H1 (cell line): ENCODE measurements around the gene AFF1. TPM values are rescaled to one million over a fixed set of nuclear protein-coding genes. Genes with fewer than 3 reads are reported as not detected.

Source experiments
- CTCF ChIA-PET: fragments of 300-600 bp; sonication (Branson Sonifier 250); formaldehyde crosslinking; loops from one replicate; lab custom pipeline; 2021; ENCODE audit not compliant: partially characterized antibody; lab: Charles Lee
- POLR2A ChIA-PET: fragments of 300-600 bp; sonication (Branson Sonifier 250); formaldehyde crosslinking; loops from one replicate; lab custom pipeline; 2021; ENCODE audit warnings: inconsistent platforms; ENCODE audit not compliant: partially characterized antibody; lab: Charles Lee
- DNase-seq, 2 experiments: peaks; one replicate each; pipeline versions ENCODE4 v3.0.0 to v3.0.0-alpha.2; 2010 to 2022; ENCODE audit warnings: low spot score in 2 of 2, low read depth in 1 of 2, mixed read lengths in 1 of 2
- FAIRE-seq: peaks from 2 replicates; lab custom pipeline; 2011; peaks lifted over from hg19 to GRCh38; lab: Jason Lieb, UNC
- H2AFZ ChIP-seq: 2 replicates; pipeline ENCODE4 v1.8.1; 2012; ENCODE audit warnings: low read length, inconsistent platforms
- H2AK5ac ChIP-seq: 2 replicates; pipeline ENCODE4 v1.6.1; 2013; ENCODE audit warnings: low read depth, low read length
- H2BK120ac ChIP-seq: replicated peaks from 2 replicates; pipeline ENCODE3; 2013; ENCODE audit warnings: low read depth, low read length, inconsistent platforms
- H2BK12ac ChIP-seq: 2 replicates; pipeline ENCODE4 v1.6.1; 2013; ENCODE audit warnings: low read depth, low read length
- H2BK15ac ChIP-seq: 2 replicates; pipeline ENCODE4 v1.6.1; 2013; ENCODE audit warnings: low read length
- H2BK20ac ChIP-seq: 2 replicates; pipeline ENCODE4 v1.6.1; 2013; ENCODE audit warnings: low read length
- H2BK5ac ChIP-seq: 2 replicates; pipeline ENCODE4 v1.6.1; 2013; ENCODE audit warnings: low read depth, low read length
- H3K14ac ChIP-seq: 2 replicates; pipeline ENCODE4 v1.6.1; 2013; ENCODE audit warnings: inconsistent platforms; ENCODE audit not compliant: insufficient read length
- H3K18ac ChIP-seq: 2 replicates; pipeline ENCODE4 v1.6.1; 2013; ENCODE audit warnings: low read length; ENCODE audit errors: extremely low read depth
- H3K23ac ChIP-seq: 2 replicates; pipeline ENCODE4 v1.6.1; 2013; ENCODE audit warnings: inconsistent platforms; ENCODE audit not compliant: insufficient read length
- H3K23me2 ChIP-seq: 2 replicates; pipeline ENCODE4 v1.6.1; 2013; ENCODE audit warnings: low read depth, low read length
- H3K27ac ChIP-seq: 2 replicates; pipeline ENCODE4 v1.6.1; 2011; ENCODE audit warnings: low read depth, low read length, inconsistent platforms
- H3K27me3 ChIP-seq, 4 experiments: replicated peaks in 1 of 4; 1 replicate in 1 of 4; 2 replicates in 3 of 4; pipeline versions ENCODE4 v1.6.1 to v1.8.1; 2011 to 2013; ENCODE audit warnings: low read length in 3 of 4, mild to moderate bottlenecking in 3 of 4, inconsistent platforms in 2 of 4, mixed read lengths in 2 of 4, moderate library complexity in 1 of 4; ENCODE audit not compliant: control insufficient read depth in 3 of 4, insufficient read depth in 3 of 4; ENCODE audit errors: extremely low read depth in 1 of 4
- H3K36me3 ChIP-seq, 4 experiments: 2 replicates each; pipeline versions ENCODE4 v1.6.1 to v1.8.1; 2011 to 2013; ENCODE audit warnings: mild to moderate bottlenecking in 4 of 4, low read length in 3 of 4, moderate library complexity in 2 of 4, control low read depth in 1 of 4, inconsistent platforms in 1 of 4; ENCODE audit not compliant: insufficient read depth in 4 of 4, control insufficient read depth in 2 of 4
- H3K4ac ChIP-seq: replicated peaks from 2 replicates; pipeline ENCODE3; 2013; ENCODE audit warnings: low read length, low read depth, mixed read lengths, inconsistent platforms; ENCODE audit not compliant: insufficient read length
- H3K4me1 ChIP-seq, 4 experiments: replicated peaks in 1 of 4; 1 replicate in 1 of 4; 2 replicates in 3 of 4; pipeline versions ENCODE4 v1.6.1 to v1.8.1; 2011 to 2013; ENCODE audit warnings: low read length in 3 of 4, inconsistent platforms in 2 of 4, mixed read lengths in 1 of 4; ENCODE audit not compliant: insufficient read depth in 4 of 4, control insufficient read depth in 3 of 4
- H3K4me2 ChIP-seq, 2 experiments: 2 replicates each; pipeline versions ENCODE4 v1.6.1 to v1.8.1; 2011 to 2013; ENCODE audit warnings: low read depth in 2 of 2, low read length in 2 of 2, control low read depth in 1 of 2, inconsistent platforms in 1 of 2, mild to moderate bottlenecking in 1 of 2; ENCODE audit not compliant: insufficient read depth in 1 of 2
- H3K4me3 ChIP-seq, 4 experiments: fragments of 200-600, 300-600 bp in 1 of 4; sonication (generic), shearing (Covaris generic), sonication (Bioruptor Twin) in 1 of 4; 2 replicates each; pipeline versions ENCODE4 v1.5.1 to v1.8.1; 2011 to 2016; ENCODE audit warnings: low read length in 4 of 4, low read depth in 3 of 4, control low read depth in 2 of 4, inconsistent platforms in 2 of 4, mild to moderate bottlenecking in 2 of 4, mixed read lengths in 1 of 4, moderate library complexity in 1 of 4; ENCODE audit not compliant: insufficient read depth in 2 of 4; ENCODE audit errors: extremely low read depth in 1 of 4
- H3K56ac ChIP-seq: replicated peaks from 2 replicates; pipeline ENCODE3; 2013; ENCODE audit warnings: low read depth, mild to moderate bottlenecking, mixed read lengths, low read length, inconsistent platforms; ENCODE audit not compliant: insufficient read length
- H3K79me1 ChIP-seq: 2 replicates; pipeline ENCODE4 v1.6.1; 2013; ENCODE audit warnings: low read depth, low read length, control low read depth
- H3K79me2 ChIP-seq, 2 experiments: 2 replicates each; pipeline versions ENCODE4 v1.6.1 to v1.8.1; 2012 to 2013; ENCODE audit warnings: low read length in 2 of 2, mild to moderate bottlenecking in 2 of 2, inconsistent platforms in 1 of 2; ENCODE audit not compliant: insufficient read depth in 2 of 2, control insufficient read depth in 1 of 2
- H3K9ac ChIP-seq, 4 experiments: replicated peaks in 1 of 4; 1 replicate in 1 of 4; 2 replicates in 3 of 4; pipeline versions ENCODE4 v1.6.1 to v1.8.1; 2011 to 2013; ENCODE audit warnings: low read depth in 3 of 4, low read length in 3 of 4, control low read depth in 2 of 4, mild to moderate bottlenecking in 2 of 4, moderate library complexity in 2 of 4, inconsistent platforms in 1 of 4; ENCODE audit errors: extremely low read depth in 1 of 4
- H3K9me3 ChIP-seq, 2 experiments: 2 replicates each; pipeline versions ENCODE4 v1.6.1 to v1.8.1; 2012 to 2013; ENCODE audit warnings: mild to moderate bottlenecking in 2 of 2, moderate library complexity in 2 of 2, control low read depth in 1 of 2, inconsistent platforms in 1 of 2, low read depth in 1 of 2, low read length in 1 of 2, mixed read lengths in 1 of 2; ENCODE audit not compliant: insufficient read depth in 2 of 2
- H4K20me1 ChIP-seq, 2 experiments: replicated peaks in 1 of 2; 2 replicates each; pipeline versions ENCODE3 to v1.8.1; 2011 to 2013; ENCODE audit warnings: inconsistent platforms in 2 of 2, low read length in 2 of 2, mild to moderate bottlenecking in 1 of 2; ENCODE audit not compliant: insufficient read depth in 2 of 2, control insufficient read depth in 1 of 2
- H4K5ac ChIP-seq: 2 replicates; pipeline ENCODE4 v1.6.1; 2013; ENCODE audit warnings: low read length, low read depth, mixed read lengths, inconsistent platforms; ENCODE audit not compliant: insufficient read length
- H4K8ac ChIP-seq: 2 replicates; pipeline ENCODE4 v1.8.0; 2013; ENCODE audit warnings: mild to moderate bottlenecking, moderate library complexity, low read length, inconsistent platforms; ENCODE audit not compliant: insufficient read depth; ENCODE audit errors: extremely low read depth
- H4K91ac ChIP-seq: replicated peaks from 2 replicates; pipeline ENCODE3; 2013; ENCODE audit warnings: low read length, mixed read lengths, inconsistent platforms; ENCODE audit not compliant: insufficient read length
- CBX5 ChIP-seq: fragments of 300-800, 300-1000 bp; sonication (generic); IDR thresholded peaks from 2 replicates; pipeline ENCODE4 v1.7.1; 2016; ENCODE audit warnings: antibody characterized with exemption, low read length, low read depth
- CHD2 ChIP-seq: IDR thresholded peaks from 2 replicates; pipeline ENCODE4 v1.6.1; 2012; ENCODE audit warnings: low read length, improper control_type of control experiment
- FOSL1 ChIP-seq: IDR thresholded peaks from 2 replicates; pipeline ENCODE4 v1.6.1; 2011; ENCODE audit warnings: mild to moderate bottlenecking, low read depth, low read length, moderate library complexity; ENCODE audit not compliant: insufficient read depth
- NRF1 ChIP-seq: IDR thresholded peaks from 2 replicates; pipeline ENCODE4 v1.6.1; 2011; ENCODE audit warnings: mild to moderate bottlenecking, low read depth, low read length, improper control_type of control experiment
- POU5F1 ChIP-seq: IDR thresholded peaks from 2 replicates; pipeline ENCODE4 v1.6.1; 2011; ENCODE audit warnings: low read depth, mild to moderate bottlenecking, low read length, moderate library complexity
- SIN3A ChIP-seq, 2 experiments: IDR thresholded peaks in 1 of 2; conservative IDR thresholded peaks in 1 of 2; 2 replicates each; pipeline ENCODE4 v1.6.1; 2011 to 2012; ENCODE audit warnings: low read length in 2 of 2, improper control_type of control experiment in 1 of 2, low read depth in 1 of 2, mild to moderate bottlenecking in 1 of 2
- SIRT6 ChIP-seq: IDR thresholded peaks from one replicate; pipeline ENCODE4 v1.7.1; 2012; ENCODE audit warnings: low read length, inconsistent platforms
- SP2 ChIP-seq: IDR thresholded peaks from 2 replicates; pipeline ENCODE4 v1.6.1; 2012; ENCODE audit warnings: mild to moderate bottlenecking, low read length, inconsistent platforms
- TBP ChIP-seq: IDR thresholded peaks from 2 replicates; pipeline ENCODE4 v1.6.1; 2011; ENCODE audit warnings: low read depth, low read length, improper control_type of control experiment
- TCF12 ChIP-seq: IDR thresholded peaks from 2 replicates; pipeline ENCODE4 v1.6.1; 2011; ENCODE audit warnings: low read depth, mild to moderate bottlenecking, low read length
- WGBS, 2 experiments: shearing (Covaris generic) in 1 of 2; methylation state at CpG; one replicate each; pipeline versions ENCODE4 v1.1.6 to v1.1.7; 2013 to 2015; ENCODE audit warnings: low lambda C conversion rate in 2 of 2, mixed read lengths in 2 of 2, inconsistent platforms in 1 of 2, low coverage in 1 of 2, missing lambda C conversion rate in 1 of 2; ENCODE audit not compliant: insufficient replicate concordance in 2 of 2, insufficient coverage in 1 of 2, insufficient read length in 1 of 2; ENCODE audit errors: extremely low coverage in 1 of 2, missing lambda C conversion rate in 1 of 2; 5-methylcytosine and 5-hydroxymethylcytosine counted together
- polyA plus RNA-seq, 7 experiments: library from polyadenylated mRNA; depleted of rRNA in 3 of 7; stranded (reverse) in 5 of 7; unstranded in 2 of 7; fragments of >200 nt in 5 of 7; fragments of 200-250 nt in 2 of 7; gene quantifications; 1 replicate in 5 of 7; 2 replicates in 1 of 7; 4 replicates in 1 of 7; pipeline versions ENCODE4 v1.2.1 to v1.2.3, GENCODE V29; 2011 to 2013; ENCODE audit warnings: missing spikeins in 2 of 7, mixed read lengths in 2 of 7
- total RNA-seq: library from RNA; stranded (reverse); fragmentation: NEBNext Ultra II Directional; extraction: Animal tissue kit (Norgen Biotek cat#: 25700); gene quantifications from 2 replicates; pipeline ENCODE4 v1.2.1, GENCODE V29; 2021
- TF ChIP-seq, protein P1 (sequence below): IDR thresholded peaks from 2 replicates; pipeline ENCODE4 v1.6.1; 2012; ENCODE audit warnings: inconsistent platforms
- TF ChIP-seq, protein P2 (sequence below): IDR thresholded peaks from 2 replicates; pipeline ENCODE4 v1.6.1; 2011; ENCODE audit warnings: low read length, improper control_type of control experiment

AFF1 gene
- total and polyA plus RNA-seq, 2 of the 8 experiments (the other 6 are each of a cell fraction or from before 2014, with no cell fraction given), result 14.8 to 85.5 TPM

GRCh38 chr4:86909546-86910295 lies 25.1 kb upstream of the AFF1 start:
- H3K4ac ChIP-seq, result no peak overlapping the region
- TF ChIP-seq, protein P1, sequence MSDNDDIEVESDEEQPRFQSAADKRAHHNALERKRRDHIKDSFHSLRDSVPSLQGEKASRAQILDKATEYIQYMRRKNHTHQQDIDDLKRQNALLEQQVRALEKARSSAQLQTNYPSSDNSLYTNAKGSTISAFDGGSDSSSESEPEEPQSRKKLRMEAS, result no peak
- TF ChIP-seq TBP (no peak), CBX5 (no peak), CHD2 (no peak), SIRT6 (no peak), SP2 (no peak), FOSL1 (no peak), TCF12 (no peak), SIN3A (conservative IDR thresholded peaks at IDR 0.05 in 1 of 2, IDR thresholded peaks at IDR 0.05 in 1 of 2; ENCODE audit: low read depth in 1 of 2, low read length in 2 of 2) (no peak), POU5F1 (no peak), NRF1 (no peak)
- TF ChIP-seq, protein P2, sequence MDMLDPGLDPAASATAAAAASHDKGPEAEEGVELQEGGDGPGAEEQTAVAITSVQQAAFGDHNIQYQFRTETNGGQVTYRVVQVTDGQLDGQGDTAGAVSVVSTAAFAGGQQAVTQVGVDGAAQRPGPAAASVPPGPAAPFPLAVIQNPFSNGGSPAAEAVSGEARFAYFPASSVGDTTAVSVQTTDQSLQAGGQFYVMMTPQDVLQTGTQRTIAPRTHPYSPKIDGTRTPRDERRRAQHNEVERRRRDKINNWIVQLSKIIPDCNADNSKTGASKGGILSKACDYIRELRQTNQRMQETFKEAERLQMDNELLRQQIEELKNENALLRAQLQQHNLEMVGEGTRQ, result no peak

More at GRCh38 chr4:86909546-86910295, 25.1 kb upstream of the AFF1 start:
- ChIA-PET CTCF (interaction anchor here (0.8 to 3.1 kb wide), 9 partner anchors 10 to 242 kb away, joined by 3 to 13 read pairs (median 3); partner anchors contain the start of gene C4orf36), POLR2A (interaction anchor here (0.8 to 1.7 kb wide), 5 partner anchors 10 to 102 kb away, joined by 3 to 4 read pairs (median 3); no protein-coding TSS in a partner anchor)
- Histone ChIP-seq H4K91ac (no peak overlapping the region), H3K4me2 (no peak overlapping the region), H3K18ac (no peak overlapping the region), H3K36me3 (no peaks in the 10 kb centered on the region), H3K79me1 (no peaks in the 10 kb centered on the region), H3K56ac (no peak overlapping the region), H4K5ac (no peak overlapping the region), H2BK20ac (no peak overlapping the region), H3K79me2 (no peaks in the 10 kb centered on the region), H3K14ac (no peak overlapping the region), H3K27me3 (no peaks in the 10 kb centered on the region), H3K27ac (no peak overlapping the region), H3K9ac (no peak overlapping the region), H2BK15ac (no peak overlapping the region), H3K23me2 (no peaks in the 10 kb centered on the region), H3K9me3 (no peaks in the 10 kb centered on the region), H3K4me1 (no peaks in the 10 kb centered on the region), H2BK12ac (no peak overlapping the region), H3K23ac (no peak overlapping the region), H2AK5ac (no peak overlapping the region), H2BK5ac (no peak overlapping the region), H4K8ac (no peak overlapping the region), H4K20me1 (no peaks in the 10 kb centered on the region), H3K4me3 (no peak overlapping the region), H2AFZ (no peak overlapping the region), H2BK120ac (no peak overlapping the region)
- FAIRE-seq (no peak), DNase-seq (no peak)
- whole genome bisulfite sequencing, 2 experiments, result 91% methylated on average over 7 of the region's 8 CpGs; no CpG with 5 or more reads in 1 of the 2 experiments
